Loucy (cell line): ENCODE results near the gene NDUFV1.
"Not testable (repeated sequence)": the region's sequence is repeated elsewhere in the genome, so short reads cannot be mapped to it uniquely, and the experiment has no call there.

Experiments used
- H2AFZ ChIP-seq: fragments of 200-600 bp; sonication (generic); 2 replicates; pipeline ENCODE4 v1.6.0; 2016; ENCODE audit warnings: antibody characterized with exemption, mild to moderate bottlenecking, low read length, moderate library complexity
- H3F3A ChIP-seq: fragments of 200-600 bp; 2 replicates; pipeline ENCODE4 v1.6.0; 2016; ENCODE audit warnings: antibody characterized with exemption, low read depth, mild to moderate bottlenecking
- H3K27me3 ChIP-seq: fragments of 200-600 bp; sonication (generic); 2 replicates; pipeline ENCODE4 v1.6.1; 2014; ENCODE audit warnings: low read length, mild to moderate bottlenecking; ENCODE audit not compliant: insufficient read depth, poor library complexity, severe bottlenecking
- H3K36me3 ChIP-seq: fragments of 200-600 bp; sonication (generic); 2 replicates; pipeline ENCODE4 v1.6.1; 2016; ENCODE audit warnings: low read length; ENCODE audit not compliant: insufficient read depth
- H3K4me1 ChIP-seq: fragments of 200-600 bp; sonication (generic); 2 replicates; pipeline ENCODE4 v1.5.1; 2014; ENCODE audit warnings: low read length, mild to moderate bottlenecking; ENCODE audit not compliant: insufficient read depth, poor library complexity, severe bottlenecking
- H3K4me2 ChIP-seq: fragments of 200-600 bp; sonication (generic); 2 replicates; pipeline ENCODE4 v1.6.0; 2014; ENCODE audit warnings: antibody characterized with exemption, low read length, low read depth, mild to moderate bottlenecking; ENCODE audit not compliant: poor library complexity, severe bottlenecking
- H3K4me3 ChIP-seq: fragments of 200-600 bp; sonication (generic); 2 replicates; pipeline ENCODE4 v1.5.1; 2014; ENCODE audit warnings: low read length, mild to moderate bottlenecking, mixed read lengths; ENCODE audit not compliant: poor library complexity, severe bottlenecking
- H3K79me2 ChIP-seq: fragments of 200-600 bp; sonication (generic); 2 replicates; pipeline ENCODE4 v1.6.1; 2014; ENCODE audit warnings: low read length; ENCODE audit not compliant: insufficient read depth
- H3K9ac ChIP-seq: fragments of 200-600 bp; sonication (generic); 2 replicates; pipeline ENCODE4 v1.6.0; 2014; ENCODE audit warnings: mild to moderate bottlenecking, low read depth, low read length, moderate library complexity; ENCODE audit not compliant: poor library complexity, severe bottlenecking
- H3K9me2 ChIP-seq: fragments of 200-600 bp; sonication (generic); replicated peaks from 2 replicates; pipeline ENCODE4 v1.6.1; 2016; ENCODE audit warnings: low read depth, low read length, mixed read lengths
- H3K9me3 ChIP-seq: fragments of 200-600 bp; sonication (generic); 2 replicates; pipeline ENCODE4 v1.6.1; 2014; ENCODE audit warnings: mild to moderate bottlenecking, antibody characterized with exemption, low read length, low read depth; ENCODE audit not compliant: insufficient read depth
- H4K20me1 ChIP-seq: fragments of 200-600 bp; sonication (generic); 2 replicates; pipeline ENCODE4 v1.6.0; 2014; ENCODE audit warnings: antibody characterized with exemption, low read length, mild to moderate bottlenecking; ENCODE audit not compliant: insufficient read depth, poor library complexity, severe bottlenecking
- CTCF ChIP-seq: fragments of 200-600 bp; sonication (generic); conservative IDR thresholded peaks from 2 replicates; pipeline ENCODE4 v1.5.1; 2014; ENCODE audit warnings: mild to moderate bottlenecking, antibody characterized with exemption, low read length
- EZH2phosphoT487 ChIP-seq: fragments of 200-600 bp; IDR thresholded peaks from 2 replicates; pipeline ENCODE4 v1.6.1; 2018; ENCODE audit warnings: antibody characterized with exemption, mild to moderate bottlenecking, moderate library complexity, borderline replicate concordance

NDUFV1 gene

GRCh38 chr11:67599149-67599548 is 7.6 kb upstream of the NDUFV1 start:
- Histone ChIP-seq H3K4me3 (peak overlapping the region; percentile 64), H3K79me2 (no peaks in the 10 kb centered on the region), H3K4me1 (peaks cover 65% of the 10 kb centered on the region), H3K27me3 (no peaks in the 10 kb centered on the region), H3F3A (peaks cover 19% of the 10 kb centered on the region), H2AFZ (no peak overlapping the region), H3K9me2 (no peaks in the 10 kb centered on the region), H3K9me3 (peaks cover 9% of the 10 kb centered on the region; the same call in 1 of the 2 replicates), H3K36me3 (no peaks in the 10 kb centered on the region), H4K20me1 (no peaks in the 10 kb centered on the region), H3K9ac (peak overlapping the region; percentile 70), H3K4me2 (peak overlapping the region; percentile 86)
- TF ChIP-seq EZH2phosphoT487 (no peak), CTCF (no peak)

- TF ChIP-seq CTCF = no peak
- peak; percentile 89; the same call in 1 of the 2 replicates for TF ChIP-seq EZH2phosphoT487
- Histone ChIP-seq H3K4me2 (peak overlapping the region; percentile 86), H3K27me3 (no peaks in the 10 kb centered on the region), H3K9ac (peak overlapping the region; percentile 86), H3K9me2 (no peaks in the 10 kb centered on the region), H3K36me3 (no peaks in the 10 kb centered on the region), H3K79me2 (no peaks in the 10 kb centered on the region), H2AFZ (no peak overlapping the region), H3K4me1 (peaks cover 70% of the 10 kb centered on the region), H3F3A (peaks cover 19% of the 10 kb centered on the region), H3K4me3 (peak overlapping the region; percentile 66), H3K9me3 (peaks cover 9% of the 10 kb centered on the region; the same call in 1 of the 2 replicates), H4K20me1 (no peaks in the 10 kb centered on the region)
Measured at GRCh38 chr11:67600324-67601029, 6.3 kb upstream of the NDUFV1 start.

- H3K4me3 ChIP-seq = peak overlapping the region; percentile 66
- peak overlapping the region; percentile 78 for H3K4me2 ChIP-seq
- H3K4me1 ChIP-seq = peaks cover 75% of the 10 kb centered on the region
- H3K36me3 ChIP-seq = no peaks in the 10 kb centered on the region
- H3K9me2 ChIP-seq = no peaks in the 10 kb centered on the region
- H2AFZ ChIP-seq = no peak overlapping the region
- H3F3A ChIP-seq = peaks cover 19% of the 10 kb centered on the region
- TF ChIP-seq CTCF (no peak), EZH2phosphoT487 (no peak)
- no peaks in the 10 kb centered on the region for H3K27me3 ChIP-seq
- H4K20me1 ChIP-seq = no peaks in the 10 kb centered on the region
- peak overlapping the region; percentile 86 for H3K9ac ChIP-seq
- H3K9me3 ChIP-seq = peaks cover 9% of the 10 kb centered on the region; the same call in 1 of the 2 replicates
- H3K79me2 ChIP-seq = no peaks in the 10 kb centered on the region
Measured at GRCh38 chr11:67601098-67601497, 5.6 kb upstream of the NDUFV1 start.

- not testable (repeated sequence) for H3K27me3 ChIP-seq, H3K9me3 ChIP-seq, H3K4me2 ChIP-seq, H3K9me2 ChIP-seq, H2AFZ ChIP-seq, H3K36me3 ChIP-seq, H4K20me1 ChIP-seq, H3K4me3 ChIP-seq
- Histone ChIP-seq H3K79me2 (peaks cover 24% of the 10 kb centered on the region), H3F3A (peaks cover 19% of the 10 kb centered on the region), H3K4me1 (peaks cover 77% of the 10 kb centered on the region), H3K9ac (peak overlapping the region; percentile 77)
Measured at GRCh38 chr11:67604119-67604518, 2.6 kb upstream of the NDUFV1 start.
